GM19463 (cell line): ENCODE measurements around the gene LTA4H.
"Not testable (repeated sequence)": the region's sequence is repeated elsewhere in the genome, so short reads cannot be mapped to it uniquely, and the experiment has no call there.

Experiments used
- ATAC-seq: cut with Tn5 transposase; IDR thresholded peaks from one replicate; pipeline ENCODE4 v1.9.1; 2021; ENCODE audit warnings: mild to moderate bottlenecking, moderate library complexity; ENCODE audit not compliant: unreplicated experiment

The LTA4H gene

DNA sequence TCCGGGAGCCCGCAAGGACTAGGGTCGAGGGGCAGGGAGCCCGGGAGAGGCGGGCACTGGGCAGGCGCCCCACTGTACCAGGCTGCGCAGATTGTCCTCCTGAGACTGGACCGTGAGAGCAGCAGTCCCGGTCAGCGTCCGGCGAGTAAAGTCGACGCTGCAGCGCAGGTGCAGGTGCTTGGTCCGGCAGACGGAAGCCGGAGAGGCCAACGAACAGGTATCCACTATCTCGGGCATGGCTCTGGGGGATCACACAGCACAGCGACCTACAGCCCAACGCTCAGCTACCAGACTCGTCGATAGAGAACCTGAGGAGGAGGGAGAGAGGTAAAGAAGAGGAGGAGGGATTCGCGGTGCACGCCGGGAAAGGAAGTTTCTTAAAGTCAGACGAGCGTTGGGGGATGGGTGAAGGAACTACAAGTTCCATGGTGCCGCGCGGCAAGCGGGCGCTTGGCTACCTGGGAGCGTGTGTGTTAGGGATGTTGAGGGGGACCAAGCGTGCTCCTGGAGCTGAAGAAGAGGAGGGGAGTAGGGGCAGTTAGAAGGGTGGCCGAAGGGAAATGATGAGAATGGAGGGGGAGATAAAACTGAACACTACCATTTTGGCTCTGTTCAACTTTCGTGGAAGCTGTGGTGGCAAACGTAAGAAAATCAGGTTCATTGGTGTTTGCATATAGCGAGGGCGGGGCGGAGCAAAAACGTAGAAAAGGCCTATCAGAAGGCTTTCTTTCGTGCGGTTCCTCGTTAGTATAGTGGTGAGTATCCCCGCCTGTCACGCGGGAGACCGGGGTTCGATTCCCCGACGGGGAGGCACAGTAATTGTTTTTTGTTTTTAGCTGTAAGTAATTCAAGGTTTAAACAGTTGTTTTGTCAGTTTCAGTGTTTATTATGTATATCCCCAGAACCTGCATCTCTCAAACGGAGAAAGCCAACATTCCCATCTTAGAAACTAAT, at the start of gene LTA4H:
Gene LTA4H, minus strand, starts transcription at position 305 of the 954 bp plus-strand sequence. Its CDS starts 68 bp downstream, at position 237.
- ATAC-seq, result peak; percentile 90

DNA sequence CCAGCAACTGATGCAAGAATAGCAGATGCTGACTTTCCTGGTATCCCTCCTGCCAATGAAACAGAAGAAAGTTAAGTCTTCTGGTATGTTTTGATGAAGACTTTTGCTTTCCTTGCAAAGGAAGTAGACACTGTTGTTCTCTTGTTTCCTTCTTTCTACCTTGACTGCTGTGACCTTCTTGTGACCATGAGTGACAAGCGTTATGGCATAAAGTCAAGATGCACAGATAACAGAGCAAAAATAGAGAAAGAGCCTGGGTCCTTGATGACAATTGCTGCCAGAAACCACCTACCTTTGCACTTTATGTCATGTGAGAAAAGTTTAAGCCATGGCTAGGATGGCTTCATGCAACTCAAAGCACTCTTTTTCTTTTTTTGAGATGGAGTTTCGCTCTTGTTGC, 49.2 kb upstream of the LTA4H start:
- no peak for ATAC-seq

DNA sequence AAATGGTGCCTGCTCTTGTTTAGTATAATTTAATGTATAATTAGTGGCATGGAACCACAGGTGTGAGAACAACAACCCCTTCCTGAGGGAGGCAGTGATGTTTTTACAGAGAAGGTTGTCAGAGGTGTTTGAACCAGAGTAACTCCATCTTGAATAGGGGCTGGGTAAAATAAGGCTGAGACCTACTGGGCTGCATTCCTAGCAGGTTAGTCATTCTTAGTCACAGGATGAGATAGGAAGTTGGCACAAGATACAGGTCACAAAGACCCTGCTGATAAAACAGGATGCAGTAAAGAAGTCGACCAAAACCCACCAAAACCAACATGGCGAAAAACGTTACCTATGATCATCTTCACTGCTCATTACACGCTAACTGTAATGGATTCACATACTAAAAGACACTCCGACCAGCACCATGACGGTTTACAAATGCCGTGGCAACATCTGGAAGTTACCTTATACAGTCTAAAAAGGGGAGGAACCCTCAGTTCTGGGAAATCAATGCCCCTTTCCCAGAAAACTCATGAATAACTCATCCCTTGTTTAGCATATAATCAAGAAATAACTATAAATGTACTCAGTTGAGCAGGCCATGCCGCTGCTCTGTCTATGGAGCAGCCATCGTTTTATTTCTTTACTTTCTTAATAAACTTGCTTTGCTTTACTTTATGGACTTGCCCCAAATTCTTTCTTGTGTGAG, 47.8 kb upstream of the LTA4H start:
- ATAC-seq, result no peak

DNA sequence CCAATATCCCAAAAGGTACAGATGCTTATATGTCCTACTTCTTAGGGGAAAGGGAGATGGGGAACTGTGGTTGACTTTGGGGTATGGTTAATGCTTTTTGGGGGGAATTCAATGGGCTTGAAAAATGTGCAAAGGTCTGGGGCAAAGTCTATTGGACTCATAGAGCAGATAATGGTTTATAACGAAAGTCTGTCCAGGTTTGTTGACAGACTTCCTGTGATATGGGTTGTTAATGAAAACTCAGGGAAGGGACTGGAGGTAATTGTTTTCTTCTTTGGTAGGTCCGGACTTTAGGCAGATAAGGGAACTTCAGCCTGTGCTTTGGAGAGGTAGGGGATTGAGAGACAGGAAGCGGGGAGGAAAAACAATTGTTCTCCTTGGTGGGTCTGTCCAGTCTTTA, 46.2 kb upstream of the LTA4H start:
- ATAC-seq, result no peak

DNA sequence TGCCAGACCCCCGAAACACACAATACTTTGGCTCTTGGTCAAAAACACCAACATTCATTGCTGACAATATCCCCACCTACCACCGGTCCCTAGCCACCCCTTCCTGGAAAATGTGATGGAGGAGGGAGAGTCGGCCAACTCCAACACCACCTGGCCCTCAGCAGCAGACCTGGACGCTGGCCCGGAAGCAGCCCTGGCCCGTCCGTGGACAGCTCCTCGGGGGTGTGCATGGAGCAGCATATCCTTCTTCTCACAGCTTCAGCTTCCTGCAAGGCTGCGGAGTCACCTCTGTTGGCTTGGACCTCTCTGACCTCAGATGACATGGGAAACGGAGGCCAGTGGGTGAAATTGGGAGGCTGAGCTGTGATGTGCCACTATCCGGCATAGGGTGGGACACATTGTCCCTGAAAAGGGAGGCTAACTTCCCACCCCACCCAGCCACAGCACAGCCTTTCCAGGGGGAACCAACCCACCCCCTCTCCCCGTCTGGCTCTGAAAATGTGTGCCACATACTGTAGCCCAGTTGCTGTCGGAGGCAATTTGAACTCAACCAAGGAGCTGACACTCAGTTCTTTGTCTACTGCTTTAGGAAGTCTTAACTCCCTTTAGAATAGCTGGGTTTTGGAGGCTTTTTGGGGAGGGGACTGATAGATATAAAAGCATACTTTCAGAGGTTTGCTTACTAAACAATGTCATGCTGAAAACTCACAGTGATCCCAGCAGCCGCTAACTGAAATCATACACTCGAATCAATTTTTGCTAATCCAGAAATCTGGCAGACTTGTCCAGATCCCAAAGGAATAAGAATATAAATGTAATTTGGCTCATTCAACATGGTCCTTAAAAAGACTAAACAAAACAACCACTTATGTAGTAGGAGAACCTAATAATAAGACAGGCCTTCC, 43.1 kb upstream of the LTA4H start:
- ATAC-seq, result no peak

DNA sequence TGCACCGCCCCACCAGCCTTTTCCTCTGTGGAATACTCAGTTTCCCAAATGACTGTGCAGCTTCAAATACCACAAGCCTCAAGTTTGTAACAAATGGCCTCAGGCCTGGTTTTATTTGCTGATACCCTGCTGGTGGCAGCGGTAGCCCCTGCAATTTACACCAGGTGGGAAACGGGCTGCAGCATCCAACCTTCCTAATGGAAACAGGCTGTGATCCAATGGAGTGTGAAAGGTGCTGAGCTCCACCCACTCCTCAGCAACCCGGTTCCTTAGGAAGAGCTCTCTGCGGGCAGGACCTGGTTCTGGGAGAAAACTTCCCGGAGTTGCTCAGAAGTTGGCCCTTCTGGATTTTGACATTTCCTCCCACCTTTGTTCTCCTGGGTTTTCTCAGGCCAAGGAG, 41.7 kb upstream of the LTA4H start:
- ATAC-seq, result no peak

DNA sequence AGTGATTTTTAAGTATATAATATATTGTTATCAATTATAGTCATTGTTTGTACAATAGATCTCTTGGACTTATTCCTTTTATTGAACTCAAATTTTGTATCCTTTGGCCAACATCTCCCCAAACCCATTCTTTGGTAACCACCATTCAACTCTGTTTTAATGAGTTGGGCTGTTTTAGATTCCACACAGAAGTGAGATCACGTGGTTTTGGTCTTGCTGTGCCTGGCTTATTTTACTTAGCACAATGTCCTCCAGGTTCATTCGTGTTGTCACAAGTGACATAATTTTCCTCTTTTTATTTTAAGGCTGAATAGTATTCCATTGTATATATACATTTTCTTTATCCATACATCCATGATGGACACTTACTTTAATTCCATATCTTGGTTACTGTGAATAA, 40.2 kb upstream of the LTA4H start:
- ATAC-seq, result no peak

DNA sequence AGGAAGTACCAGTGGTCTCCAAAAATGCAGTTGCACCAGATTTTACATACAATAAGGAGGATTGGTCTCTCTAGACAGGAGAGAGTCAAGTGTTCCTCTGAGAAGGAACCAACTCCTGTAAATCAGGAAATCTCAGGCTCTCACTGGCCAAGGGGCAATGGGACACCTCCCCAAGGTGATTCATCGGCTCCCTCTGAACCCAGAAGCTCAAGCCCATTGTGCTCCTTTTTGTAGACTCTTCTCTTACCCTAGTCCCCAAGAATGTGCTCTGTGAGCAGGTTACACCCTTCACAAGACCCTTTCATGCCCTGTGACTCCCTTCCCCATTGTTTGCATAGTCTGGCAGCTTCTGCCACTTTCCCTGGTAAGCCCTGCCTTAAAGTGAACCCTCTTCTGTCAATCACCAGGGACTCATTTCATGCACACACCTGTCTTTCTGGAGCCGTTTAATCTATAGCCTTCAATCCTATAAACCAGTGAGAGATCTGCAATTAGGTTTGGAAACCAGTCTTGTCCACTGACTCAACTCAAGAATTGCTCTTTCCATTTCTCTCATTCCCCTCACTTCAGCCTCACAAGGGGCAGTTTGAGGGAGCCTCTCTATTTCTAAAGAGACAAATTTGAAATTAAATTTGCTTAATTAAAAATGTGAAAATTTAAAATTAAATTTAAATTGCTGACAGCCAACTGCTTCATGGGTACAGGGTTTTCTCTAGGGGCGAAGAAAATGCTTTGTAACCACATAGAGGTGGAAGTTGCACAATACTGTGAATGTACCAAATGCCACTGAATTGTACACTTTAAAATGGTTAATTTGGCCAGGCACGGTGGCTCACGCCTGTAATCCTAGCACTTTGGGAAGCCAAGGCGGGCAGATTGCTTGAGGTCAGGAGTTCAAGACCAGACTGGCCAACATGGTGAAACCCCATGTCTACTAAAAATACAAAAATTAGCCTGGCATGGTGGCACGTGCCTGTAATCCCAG, 38.3 kb upstream of the LTA4H start:
- ATAC-seq, result no peak

DNA sequence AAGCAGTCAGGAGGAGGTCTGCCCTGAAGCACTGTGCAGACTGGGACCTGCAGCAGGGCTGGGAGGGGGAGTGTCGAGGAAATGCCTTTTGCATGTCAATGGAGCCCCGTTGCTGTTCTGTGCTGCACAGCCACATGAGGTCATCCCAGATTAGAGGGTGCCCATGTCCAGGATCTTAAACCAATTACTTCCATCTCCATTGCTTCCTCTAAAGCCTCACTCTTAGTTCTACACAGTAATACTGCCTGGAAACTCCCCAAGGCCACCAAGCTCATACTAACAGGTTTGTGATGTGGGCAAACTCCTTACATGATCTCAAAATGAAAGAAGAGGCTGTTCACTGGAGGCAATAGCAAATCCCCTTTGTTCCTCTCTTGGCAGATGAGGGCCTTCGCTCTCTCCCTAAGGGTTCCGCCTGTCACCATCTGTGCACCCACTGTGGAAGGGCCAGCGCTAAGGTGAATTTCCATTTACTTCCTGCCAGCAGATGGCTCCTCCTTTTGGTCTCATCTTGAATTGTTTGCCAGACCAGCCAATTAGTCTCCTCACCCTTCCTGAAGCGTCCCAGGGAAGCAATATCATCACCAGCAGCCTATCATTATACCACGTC, 35.4 kb upstream of the LTA4H start:
- ATAC-seq, result peak; percentile 54

DNA sequence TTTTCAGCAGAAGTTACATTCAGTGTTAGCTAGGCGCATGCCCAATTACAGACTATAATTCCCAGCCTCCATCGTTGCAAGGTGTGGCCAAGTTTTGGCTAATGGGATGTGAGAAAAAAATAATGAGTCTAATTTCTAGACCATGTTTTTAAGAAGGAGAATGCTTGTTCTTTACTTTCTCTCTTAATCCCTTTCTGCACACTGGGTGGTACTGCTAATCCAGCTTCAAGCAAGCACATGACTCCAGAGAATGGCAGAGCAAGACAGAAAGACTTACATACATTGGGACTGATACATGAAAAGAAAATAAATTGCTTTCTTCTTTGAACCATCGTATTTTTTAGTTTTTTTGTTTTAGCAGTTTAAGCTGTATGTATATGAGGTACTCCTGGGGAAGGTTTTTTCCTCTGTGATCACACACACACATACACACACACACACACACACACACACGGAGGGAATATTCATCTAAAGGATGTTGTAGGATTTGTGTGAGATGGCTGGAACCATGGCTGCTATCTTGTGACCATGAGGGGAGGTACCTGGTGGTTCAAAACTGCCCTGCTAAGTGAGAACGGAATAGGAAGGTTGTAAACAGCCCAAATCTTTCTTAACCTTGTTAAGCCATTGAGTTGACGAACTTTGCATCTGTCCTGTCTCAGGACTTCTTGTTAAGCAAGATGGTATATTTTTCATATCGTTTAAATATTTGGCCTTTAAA, 34.3 kb upstream of the LTA4H start:
- no peak for ATAC-seq

DNA sequence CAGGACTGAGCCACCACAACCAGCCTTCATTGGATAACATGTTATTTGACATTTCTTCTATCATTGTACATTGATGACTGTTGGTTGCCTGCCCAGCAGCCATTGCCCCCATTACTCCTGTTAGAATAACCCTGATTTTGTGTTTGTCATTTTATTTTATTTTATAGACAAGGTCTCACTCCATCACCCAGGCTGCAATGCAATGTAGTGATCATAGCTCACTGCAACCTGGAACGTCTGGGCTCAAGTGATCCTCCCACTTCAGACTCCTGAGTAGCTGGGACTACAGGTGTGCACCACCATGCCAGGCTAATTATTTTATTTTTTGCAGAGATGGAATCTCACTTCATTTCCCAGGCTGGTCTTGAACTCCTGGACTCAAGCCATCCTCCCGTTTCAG, 33.2 kb upstream of the LTA4H start:
- ATAC-seq, result no peak

DNA sequence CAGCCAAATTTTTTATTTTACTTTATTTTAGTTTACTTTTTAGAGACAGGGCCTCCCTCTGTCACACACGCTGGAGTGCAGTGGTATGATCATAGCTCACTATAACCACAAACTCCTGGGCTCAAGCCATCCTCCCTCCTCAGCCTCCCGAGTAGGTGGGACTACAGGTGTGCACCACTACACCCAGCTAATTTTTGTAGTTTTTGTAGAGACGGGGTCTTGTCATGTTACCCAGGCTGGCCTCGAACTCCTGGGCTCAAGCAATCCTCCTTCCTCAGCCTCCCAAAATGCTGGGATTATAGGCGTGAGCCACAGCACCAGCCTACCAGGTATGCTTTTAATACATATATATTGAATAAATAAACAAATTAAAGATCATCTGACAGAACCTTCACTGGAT, 32.7 kb upstream of the LTA4H start:
- ATAC-seq, result no peak

DNA sequence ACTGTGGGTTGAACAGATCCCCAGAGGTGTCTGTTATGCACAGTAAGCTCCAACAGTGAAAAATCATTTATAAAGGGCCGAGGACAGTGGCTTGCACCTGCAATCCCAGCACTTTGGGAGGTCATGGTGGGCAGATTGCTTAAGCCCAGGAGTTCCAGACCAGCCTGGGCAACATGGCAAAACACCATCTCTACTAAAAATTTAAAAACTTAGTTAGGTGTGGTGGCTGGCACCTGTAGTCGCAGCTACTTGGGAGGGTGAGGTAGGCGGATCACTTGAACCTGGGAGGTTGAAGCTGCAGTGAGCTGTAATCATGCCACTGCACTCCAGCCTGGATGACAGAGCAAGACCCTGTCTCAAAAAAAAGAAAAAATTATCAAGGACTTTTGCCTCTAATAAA, 30.4 kb upstream of the LTA4H start:
- not testable (repeated sequence) for ATAC-seq

DNA sequence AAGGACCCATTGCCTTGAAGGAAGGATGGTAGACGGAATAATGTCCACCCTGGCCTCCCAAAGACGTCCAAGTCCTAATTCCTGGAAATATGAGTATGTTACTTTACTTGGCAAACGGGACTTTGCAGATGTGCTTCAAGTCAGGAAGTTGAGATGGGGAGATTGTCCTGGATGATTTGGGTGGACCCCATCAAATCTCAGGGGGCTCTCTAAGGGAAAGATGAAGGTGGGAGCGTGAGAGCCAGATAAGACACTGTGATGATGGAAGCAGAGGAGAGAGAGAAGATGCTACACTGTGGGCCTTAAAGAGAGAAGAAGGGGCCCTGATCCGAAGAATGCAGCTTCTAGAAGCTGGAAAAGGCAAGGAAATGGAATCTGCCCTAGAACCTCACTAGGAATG, 29.6 kb upstream of the LTA4H start:
- no peak for ATAC-seq

DNA sequence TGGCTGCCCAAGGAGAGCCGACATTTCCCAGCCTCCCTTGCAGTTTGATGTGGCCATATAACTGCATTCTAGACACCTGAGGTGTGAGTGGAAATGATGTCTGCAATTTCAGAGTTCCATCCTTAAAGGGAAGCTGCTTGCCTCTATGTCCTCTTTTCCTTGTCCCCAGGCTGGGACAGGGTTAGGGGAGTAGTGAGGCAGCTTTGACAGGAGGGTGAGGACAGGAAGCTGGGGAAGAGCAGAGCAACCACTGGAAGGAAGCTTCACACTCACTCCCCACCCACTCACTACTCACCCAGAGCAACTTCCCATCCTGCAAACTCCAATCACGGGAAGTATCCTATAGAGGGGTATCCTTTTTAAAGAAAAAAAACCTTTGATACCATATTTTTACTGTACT, 28.9 kb upstream of the LTA4H start:
- ATAC-seq, result no peak

DNA sequence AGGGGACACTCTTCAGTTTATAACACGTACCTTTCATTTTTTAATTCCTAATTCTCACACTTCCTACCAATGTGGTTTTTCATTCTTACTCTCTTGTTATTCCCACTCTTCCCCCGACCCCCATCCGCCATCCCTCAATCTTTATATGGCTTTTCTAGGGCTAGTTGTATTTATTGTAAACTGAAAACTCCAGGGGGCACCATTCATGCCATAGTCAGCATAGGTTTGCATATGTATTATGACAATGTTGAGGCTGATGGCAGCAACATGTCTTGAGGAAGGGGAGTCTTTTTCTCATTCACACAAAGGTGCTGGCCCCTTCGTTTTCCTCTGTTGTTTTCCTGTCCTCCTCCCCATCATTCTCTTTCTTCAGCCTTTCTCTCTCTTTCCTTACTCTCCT, 27.7 kb upstream of the LTA4H start:
- ATAC-seq, result no peak

DNA sequence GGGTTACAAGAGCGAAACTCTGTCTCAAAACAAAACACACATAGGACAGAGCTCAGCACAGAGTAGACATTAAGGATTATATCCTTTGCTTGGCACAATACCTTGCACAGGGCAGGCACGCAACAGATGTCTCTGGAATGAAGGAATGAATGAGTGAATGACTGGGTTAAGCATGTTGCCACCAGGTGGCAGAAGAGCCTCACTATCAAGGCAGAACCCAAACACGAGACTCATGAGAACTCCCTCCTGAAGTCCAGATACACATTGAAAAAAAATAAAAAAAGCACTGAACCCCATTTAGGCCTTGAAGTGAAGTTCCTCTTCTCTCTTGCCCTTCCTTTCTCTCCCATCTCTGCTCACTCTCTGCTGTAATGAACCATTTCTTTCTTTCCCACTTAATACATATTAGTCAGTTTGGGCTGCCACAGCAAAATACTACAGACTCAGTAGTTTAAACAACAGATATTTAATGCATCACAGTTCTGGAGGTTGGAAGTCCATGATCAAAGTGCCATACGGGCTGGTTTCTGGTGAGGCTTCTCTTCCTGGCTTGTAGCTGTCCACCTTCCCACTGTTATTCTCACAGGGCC, 26.6 kb upstream of the LTA4H start:
- peak; percentile 83 for ATAC-seq

DNA sequence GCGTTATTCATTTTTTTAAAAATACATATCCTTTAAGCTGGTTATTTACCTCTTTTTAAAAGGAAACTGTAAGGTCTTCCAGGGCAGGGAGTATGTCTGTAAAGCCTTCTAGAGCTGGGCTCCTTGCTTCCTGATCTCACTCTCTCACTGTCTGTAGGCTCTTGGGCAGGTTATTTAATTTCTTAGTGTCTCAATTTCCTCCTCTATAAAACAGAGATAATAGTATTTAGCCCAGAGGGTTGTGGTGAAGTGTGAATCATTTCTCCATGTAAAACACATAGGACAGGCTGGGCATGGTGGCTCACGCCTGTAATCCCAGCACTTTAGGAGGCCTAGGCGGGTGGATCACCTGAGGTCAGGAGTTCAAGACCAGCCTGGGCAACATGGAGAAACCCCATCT, 25.9 kb upstream of the LTA4H start:
- ATAC-seq, result no peak

DNA sequence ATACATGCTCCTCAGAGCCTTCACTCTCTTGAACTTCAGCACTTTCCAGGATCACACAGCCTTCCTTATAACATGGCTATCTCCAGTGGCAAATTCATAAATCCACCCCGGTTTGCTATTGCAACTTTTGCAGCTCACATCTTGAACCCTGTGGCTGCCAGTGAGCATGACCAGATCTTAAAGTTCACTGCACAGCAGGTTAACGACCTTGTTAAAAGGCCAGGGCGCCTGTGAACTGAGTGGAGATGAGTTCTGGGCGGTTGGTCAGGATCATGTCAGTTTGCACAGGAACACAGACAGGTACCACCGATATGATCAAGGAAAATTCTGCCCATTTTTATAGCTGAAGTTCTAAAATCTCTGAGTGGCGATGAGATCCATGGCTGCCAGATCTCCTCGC, 24.7 kb upstream of the LTA4H start:
- ATAC-seq, result no peak
